ENCODE results near the gene TRAF3IP1. TPM values are rescaled to one million over a fixed set of nuclear protein-coding genes. Genes with fewer than 3 reads are reported as not detected.

Gene TRAF3IP1
- total and polyA plus RNA-seq, 2 donors: 2.7 to 5.1 TPM

DNA sequence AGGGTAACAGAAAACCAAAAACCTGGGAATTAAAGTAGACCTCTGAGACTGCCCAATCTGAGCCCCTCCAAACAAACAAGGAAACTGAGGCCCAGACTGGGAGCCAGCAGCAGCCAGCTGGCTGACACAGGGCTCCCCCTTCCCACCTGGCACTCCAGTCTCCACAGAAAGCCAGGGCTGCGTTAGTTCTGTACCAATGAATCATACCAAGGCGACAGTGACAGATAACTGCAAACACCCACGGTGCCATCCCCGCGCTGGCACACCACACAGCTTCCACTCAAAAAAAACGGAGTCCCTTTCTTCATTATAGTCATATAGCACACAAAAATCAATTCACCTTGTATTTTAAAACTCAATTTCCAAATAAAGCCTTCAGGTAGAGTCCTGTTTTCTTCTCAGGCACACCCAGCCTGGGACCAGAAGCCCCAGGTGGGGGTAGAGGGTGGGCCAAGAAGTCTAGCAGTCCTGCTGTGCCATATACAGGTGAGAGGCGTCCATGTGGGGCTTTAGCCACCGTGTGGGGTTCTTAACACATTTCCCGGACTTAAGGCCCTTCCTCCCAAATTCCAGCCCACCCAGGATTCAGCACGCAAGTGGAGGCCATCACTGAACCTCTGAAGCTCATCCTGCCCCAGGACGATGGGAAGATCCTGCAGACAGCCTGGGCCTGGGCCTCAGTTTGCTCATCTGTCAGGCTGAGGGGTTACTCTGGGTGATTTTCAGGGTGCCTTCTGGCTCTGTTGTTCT, 33.2 kb upstream of the TRAF3IP1 start:
- Histone ChIP-seq H3K9me3 (ENCODE audit: control insufficient read depth in 2 of 2, insufficient read depth in 1 of 2, low read length in 1 of 2) (no peaks in the 10 kb centered on the region), H3K27me3 (ENCODE audit: control insufficient read depth in 2 of 2, insufficient read depth in 1 of 2, low read length in 1 of 2) (peaks cover 0 to 10% of the 10 kb centered on the region in 2 donors), H3K4me3 (ENCODE audit: low read length in 2 of 2) (peak overlapping the region; percentile 68 to 70), H3K27ac (ENCODE audit: low read depth in 1 of 2, low read length in 1 of 2) (peak overlapping the region in 1 of 2 donors; percentile 79), H3K4me1 (ENCODE audit: control insufficient read depth in 2 of 2, insufficient read depth in 2 of 2, low read length in 2 of 2) (peaks cover 10 to 28% of the 10 kb centered on the region in 2 donors), H3K36me3 (ENCODE audit: control insufficient read depth in 2 of 2, insufficient read depth in 2 of 2, low read length in 1 of 2) (no peaks in the 10 kb centered on the region)
- no peak for DNase-seq (ENCODE audit: low read depth in 6 of 9, low spot score in 9 of 9)
- 91% methylated on average over 11 of the region's 11 CpGs for WGBS

GRCh38 chr2:238287737-238288649, 32.3 kb upstream of the TRAF3IP1 start, which contains the start of gene PER2:
TSS of gene PER2 (minus strand) at chr2:238288610. CDS start at chr2:238277936, 10,674 bp downstream.
- H3K27me3 ChIP-seq (ENCODE audit: control insufficient read depth in 2 of 2, insufficient read depth in 1 of 2, low read length in 1 of 2): peaks cover 0 to 10% of the 10 kb centered on the region in 2 donors
- peak in 4 of 9 donors; percentile 15 to 27 (median 23) for DNase-seq (ENCODE audit: low read depth in 6 of 9, low spot score in 9 of 9)
- no peaks in the 10 kb centered on the region for H3K9me3 ChIP-seq (ENCODE audit: control insufficient read depth in 2 of 2, insufficient read depth in 1 of 2, low read length in 1 of 2)
- H3K36me3 ChIP-seq (ENCODE audit: control insufficient read depth in 2 of 2, insufficient read depth in 2 of 2, low read length in 1 of 2): no peaks in the 10 kb centered on the region
- H3K27ac ChIP-seq (ENCODE audit: low read depth in 1 of 2, low read length in 1 of 2): peak within 1 kb of the TSS; percentile 43 to 87
- H3K4me3 ChIP-seq (ENCODE audit: low read length in 2 of 2): peak within 1 kb of the TSS; percentile 68 to 70
- H3K4me1 ChIP-seq (ENCODE audit: control insufficient read depth in 2 of 2, insufficient read depth in 2 of 2, low read length in 2 of 2): peaks cover 10 to 28% of the 10 kb centered on the region in 2 donors
- WGBS: 3% methylated on average over 65 of the region's 65 CpGs

- under 1% methylated on average over 108 of the region's 108 CpGs for WGBS
Measured at GRCh38 chr2:238288650-238289573, 31.4 kb upstream of the TRAF3IP1 start.

GRCh38 chr2:238289574-238289973, 30.7 kb upstream of the TRAF3IP1 start:
- no peaks in the 10 kb centered on the region for H3K9me3 ChIP-seq (ENCODE audit: control insufficient read depth in 2 of 2, insufficient read depth in 1 of 2, low read length in 1 of 2)
- peaks cover 10 to 28% of the 10 kb centered on the region in 2 donors for H3K4me1 ChIP-seq (ENCODE audit: control insufficient read depth in 2 of 2, insufficient read depth in 2 of 2, low read length in 2 of 2)
- peak overlapping the region; percentile 8 to 17 for H3K27ac ChIP-seq (ENCODE audit: low read depth in 1 of 2, low read length in 1 of 2)
- peaks cover 0 to 15% of the 10 kb centered on the region in 2 donors for H3K27me3 ChIP-seq (ENCODE audit: control insufficient read depth in 2 of 2, insufficient read depth in 1 of 2, low read length in 1 of 2)
- DNase-seq (ENCODE audit: low read depth in 6 of 9, low spot score in 9 of 9): peak in 2 of 9 donors; percentile 3 to 15
- H3K36me3 ChIP-seq (ENCODE audit: control insufficient read depth in 2 of 2, insufficient read depth in 2 of 2, low read length in 1 of 2): no peaks in the 10 kb centered on the region
- WGBS: 57% methylated on average over 13 of the region's 13 CpGs
- peak overlapping the region; percentile 47 to 68 for H3K4me3 ChIP-seq (ENCODE audit: low read length in 2 of 2)

More at GRCh38 chr2:238288650-238289573, 31.4 kb upstream of the TRAF3IP1 start:
- peak; percentile 94 to 100 (median 98) for DNase-seq (ENCODE audit: low read depth in 6 of 9, low spot score in 9 of 9)
- peak overlapping the region; percentile 47 to 68 for H3K4me3 ChIP-seq (ENCODE audit: low read length in 2 of 2)
- no peaks in the 10 kb centered on the region for H3K9me3 ChIP-seq (ENCODE audit: control insufficient read depth in 2 of 2, insufficient read depth in 1 of 2, low read length in 1 of 2)
- H3K27me3 ChIP-seq (ENCODE audit: control insufficient read depth in 2 of 2, insufficient read depth in 1 of 2, low read length in 1 of 2): peaks cover 0 to 12% of the 10 kb centered on the region in 2 donors
- peak overlapping the region; percentile 32 to 87 for H3K27ac ChIP-seq (ENCODE audit: low read depth in 1 of 2, low read length in 1 of 2)
- no peaks in the 10 kb centered on the region for H3K36me3 ChIP-seq (ENCODE audit: control insufficient read depth in 2 of 2, insufficient read depth in 2 of 2, low read length in 1 of 2)
- peaks cover 10 to 28% of the 10 kb centered on the region in 2 donors for H3K4me1 ChIP-seq (ENCODE audit: control insufficient read depth in 2 of 2, insufficient read depth in 2 of 2, low read length in 2 of 2)

- Histone ChIP-seq H3K36me3 (ENCODE audit: control insufficient read depth in 2 of 2, insufficient read depth in 2 of 2, low read length in 1 of 2) (no peaks in the 10 kb centered on the region), H3K4me3 (ENCODE audit: low read length in 2 of 2) (no peak overlapping the region), H3K27ac (ENCODE audit: low read depth in 1 of 2, low read length in 1 of 2) (no peak overlapping the region), H3K4me1 (ENCODE audit: control insufficient read depth in 2 of 2, insufficient read depth in 2 of 2, low read length in 2 of 2) (peaks cover 10 to 28% of the 10 kb centered on the region in 2 donors), H3K27me3 (ENCODE audit: control insufficient read depth in 2 of 2, insufficient read depth in 1 of 2, low read length in 1 of 2) (peaks cover 0 to 18% of the 10 kb centered on the region in 2 donors), H3K9me3 (ENCODE audit: control insufficient read depth in 2 of 2, insufficient read depth in 1 of 2, low read length in 1 of 2) (no peaks in the 10 kb centered on the region)
- WGBS: 87% methylated on average over 8 of the region's 8 CpGs
- peak in 2 of 9 donors; percentile 13 to 24 for DNase-seq (ENCODE audit: low read depth in 6 of 9, low spot score in 9 of 9)
Measured at GRCh38 chr2:238290091-238290509, 30.2 kb upstream of the TRAF3IP1 start.

GRCh38 chr2:238290715-238291549, 29.4 kb upstream of the TRAF3IP1 start:
- H3K36me3 ChIP-seq (ENCODE audit: control insufficient read depth in 2 of 2, insufficient read depth in 2 of 2, low read length in 1 of 2): no peaks in the 10 kb centered on the region

GRCh38 chr2:238291550-238292281, 28.6 kb upstream of the TRAF3IP1 start:
- WGBS: 96% methylated on average over 8 of the region's 8 CpGs
- DNase-seq (ENCODE audit: low read depth in 6 of 9, low spot score in 9 of 9): no peak
- peaks cover 0 to 24% of the 10 kb centered on the region in 2 donors for H3K27me3 ChIP-seq (ENCODE audit: control insufficient read depth in 2 of 2, insufficient read depth in 1 of 2, low read length in 1 of 2)
- H3K4me3 ChIP-seq (ENCODE audit: low read length in 2 of 2): no peak overlapping the region
- no peak overlapping the region for H3K27ac ChIP-seq (ENCODE audit: low read depth in 1 of 2, low read length in 1 of 2)
- no peaks in the 10 kb centered on the region for H3K9me3 ChIP-seq (ENCODE audit: control insufficient read depth in 2 of 2, insufficient read depth in 1 of 2, low read length in 1 of 2)
- no peaks in the 10 kb centered on the region for H3K36me3 ChIP-seq (ENCODE audit: control insufficient read depth in 2 of 2, insufficient read depth in 2 of 2, low read length in 1 of 2)
- peaks cover 10 to 22% of the 10 kb centered on the region in 2 donors for H3K4me1 ChIP-seq (ENCODE audit: control insufficient read depth in 2 of 2, insufficient read depth in 2 of 2, low read length in 2 of 2)

More at GRCh38 chr2:238290715-238291549, 29.4 kb upstream of the TRAF3IP1 start:
- no peak overlapping the region for H3K27ac ChIP-seq (ENCODE audit: low read depth in 1 of 2, low read length in 1 of 2)
- H3K9me3 ChIP-seq (ENCODE audit: control insufficient read depth in 2 of 2, insufficient read depth in 1 of 2, low read length in 1 of 2): no peaks in the 10 kb centered on the region
- H3K4me1 ChIP-seq (ENCODE audit: control insufficient read depth in 2 of 2, insufficient read depth in 2 of 2, low read length in 2 of 2): peaks cover 10 to 27% of the 10 kb centered on the region in 2 donors
- peaks cover 0 to 22% of the 10 kb centered on the region in 2 donors for H3K27me3 ChIP-seq (ENCODE audit: control insufficient read depth in 2 of 2, insufficient read depth in 1 of 2, low read length in 1 of 2)
- WGBS: 97% methylated on average over 5 of the region's 5 CpGs
- no peak overlapping the region for H3K4me3 ChIP-seq (ENCODE audit: low read length in 2 of 2)
- no peak for DNase-seq (ENCODE audit: low read depth in 6 of 9, low spot score in 9 of 9)

Measured in thymus (tissue), 11 donors.